Uterus (tissue), 4 donors: ENCODE results near the gene TNFRSF14. TPM values are rescaled to one million over a fixed set of nuclear protein-coding genes. Genes with fewer than 3 reads are reported as not detected.

Source experiments
- DNase-seq, 2 donors: peaks; one replicate each; pipeline ENCODE4 v3.0.0-alpha.2; 2019 to 2020
- H3K27ac ChIP-seq, 2 donors: fragments of 200-600 bp; sonication (generic); 1 replicate in 1 of 2; 2 replicates in 1 of 2; pipeline ENCODE4 v1.5.1; 2016 to 2018
- H3K27me3 ChIP-seq, 2 donors: fragments of 200-600 bp; sonication (generic); one replicate each; pipeline ENCODE4 v1.5.1; 2018 to 2019; ENCODE audit warnings: control low read depth in 1 of 2
- H3K36me3 ChIP-seq, 2 donors: fragments of 200-600 bp; sonication (generic); one replicate each; pipeline ENCODE4 v1.5.1; 2019; ENCODE audit warnings: control low read depth in 1 of 2
- H3K4me1 ChIP-seq, 2 donors: fragments of 200-600 bp; sonication (generic); one replicate each; pipeline ENCODE4 v1.5.1; 2018 to 2019; ENCODE audit warnings: control low read depth in 1 of 2
- H3K4me3 ChIP-seq, 2 donors: fragments of 200-600 bp; sonication (generic); 1 replicate in 1 of 2; 2 replicates in 1 of 2; pipeline ENCODE4 v1.5.1; 2018 to 2019; ENCODE audit warnings: mild to moderate bottlenecking in 1 of 2
- H3K9me3 ChIP-seq, 2 donors: fragments of 200-600 bp; sonication (generic); one replicate each; pipeline ENCODE4 v1.5.1; 2019; ENCODE audit warnings: control low read depth in 1 of 2
- POLR2A ChIP-seq, 2 donors: fragments of 450-650 bp; IDR thresholded peaks; one replicate each; pipeline ENCODE4 v1.6.1; 2016; ENCODE audit warnings: antibody characterized with exemption in 2 of 2, mild to moderate bottlenecking in 1 of 2, moderate library complexity in 1 of 2
- intact Hi-C: fragments of 100-400 bp; cut with DNase I; formaldehyde crosslinking; loops from one replicate; pipeline ENCODE4 v1.15.1; 2023; ENCODE audit warnings: low total_unique reads
- total RNA-seq, 4 donors: library from RNA; depleted of rRNA in 3 of 4; stranded (reverse); fragments of >200 nt in 3 of 4; gene quantifications; one replicate each; pipeline versions ENCODE4 v1.1.0 to v1.2.4, GENCODE V29; 2014 to 2023
- TF ChIP-seq, protein P1 (sequence below), 4 experiments: fragments of 200-600 bp in 2 of 4; fragments of 450-650 bp in 2 of 4; sonication (generic) in 2 of 4; IDR thresholded peaks; one replicate each; pipeline ENCODE4 v1.5.1; 2016 to 2019; ENCODE audit warnings: antibody characterized with exemption in 4 of 4, mild to moderate bottlenecking in 2 of 4, moderate library complexity in 1 of 4
- donor health status: DM: yes; HTN: yes; CAD: no.

Gene TNFRSF14
- total RNA-seq, 4 donors from 2014 or later = 17.5 to 102 (median 47.7) TPM

DNA sequence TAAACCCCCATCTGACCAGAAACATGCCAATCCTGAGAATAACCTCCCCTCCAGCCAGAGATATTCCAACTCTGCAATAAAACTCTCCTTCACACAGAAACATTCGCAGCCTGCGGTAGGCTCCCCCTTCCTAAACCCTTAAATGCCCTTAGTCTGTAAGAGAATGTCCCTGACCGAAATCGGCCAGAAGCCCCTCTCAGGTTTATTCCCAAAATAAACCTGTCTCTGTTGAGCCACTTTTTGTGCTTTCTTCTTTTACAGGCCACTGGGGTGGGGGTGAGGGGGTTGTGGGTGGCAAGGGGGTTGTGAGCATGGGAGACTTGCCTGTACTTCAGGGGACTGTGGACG lies 35.0 kb downstream of the TNFRSF14 start:
- no peak for DNase-seq
- Histone ChIP-seq H3K9me3 (no peaks in the 10 kb centered on the region), H3K27me3 (no peaks in the 10 kb centered on the region), H3K4me1 (no peaks in the 10 kb centered on the region), H3K36me3 (no peaks in the 10 kb centered on the region), H3K4me3 (no peak overlapping the region), H3K27ac (no peak overlapping the region)
- TF ChIP-seq, protein P1, sequence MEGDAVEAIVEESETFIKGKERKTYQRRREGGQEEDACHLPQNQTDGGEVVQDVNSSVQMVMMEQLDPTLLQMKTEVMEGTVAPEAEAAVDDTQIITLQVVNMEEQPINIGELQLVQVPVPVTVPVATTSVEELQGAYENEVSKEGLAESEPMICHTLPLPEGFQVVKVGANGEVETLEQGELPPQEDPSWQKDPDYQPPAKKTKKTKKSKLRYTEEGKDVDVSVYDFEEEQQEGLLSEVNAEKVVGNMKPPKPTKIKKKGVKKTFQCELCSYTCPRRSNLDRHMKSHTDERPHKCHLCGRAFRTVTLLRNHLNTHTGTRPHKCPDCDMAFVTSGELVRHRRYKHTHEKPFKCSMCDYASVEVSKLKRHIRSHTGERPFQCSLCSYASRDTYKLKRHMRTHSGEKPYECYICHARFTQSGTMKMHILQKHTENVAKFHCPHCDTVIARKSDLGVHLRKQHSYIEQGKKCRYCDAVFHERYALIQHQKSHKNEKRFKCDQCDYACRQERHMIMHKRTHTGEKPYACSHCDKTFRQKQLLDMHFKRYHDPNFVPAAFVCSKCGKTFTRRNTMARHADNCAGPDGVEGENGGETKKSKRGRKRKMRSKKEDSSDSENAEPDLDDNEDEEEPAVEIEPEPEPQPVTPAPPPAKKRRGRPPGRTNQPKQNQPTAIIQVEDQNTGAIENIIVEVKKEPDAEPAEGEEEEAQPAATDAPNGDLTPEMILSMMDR (IDR thresholded peaks at IDR 0.05) = no peak
- TF ChIP-seq POLR2A (IDR thresholded peaks at IDR 0.05) = no peak
- intact Hi-C loops = no loop called here

DNA sequence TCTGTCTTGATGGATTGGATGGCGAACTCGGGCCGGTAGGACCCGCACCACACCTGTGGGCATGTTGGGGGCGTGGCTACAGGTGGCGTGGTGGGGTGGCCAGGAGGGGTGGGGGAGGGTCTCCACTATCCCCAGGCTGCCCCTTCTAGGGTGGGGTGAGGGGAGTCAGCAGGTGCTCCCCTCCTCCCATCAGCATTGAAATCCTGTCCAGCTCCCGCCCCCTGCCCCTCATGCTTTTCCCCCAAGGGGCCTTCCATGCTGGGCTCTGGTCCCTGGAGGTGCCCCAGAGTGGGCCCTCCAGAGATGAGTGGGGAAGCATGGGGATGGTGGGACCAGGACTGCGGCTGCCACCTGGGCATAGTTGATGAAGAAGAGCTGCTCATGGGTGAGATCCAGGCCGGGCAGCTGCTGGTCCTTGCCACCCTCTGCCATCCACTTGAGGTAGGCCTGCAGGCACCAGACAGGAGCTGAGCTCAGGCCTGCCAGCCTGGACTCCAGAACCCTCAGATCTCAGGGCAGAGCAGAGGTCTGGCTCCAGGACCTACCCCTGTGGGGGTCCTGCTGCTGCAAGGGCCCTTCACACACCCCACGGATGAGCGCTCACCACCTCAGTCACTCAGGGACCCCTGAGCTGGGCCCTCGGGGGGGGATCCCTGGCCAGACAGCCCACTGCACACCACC lies 35.5 kb downstream of the TNFRSF14 start:
- DNase-seq = peak in 1 of 2 donors; percentile 10

DNA sequence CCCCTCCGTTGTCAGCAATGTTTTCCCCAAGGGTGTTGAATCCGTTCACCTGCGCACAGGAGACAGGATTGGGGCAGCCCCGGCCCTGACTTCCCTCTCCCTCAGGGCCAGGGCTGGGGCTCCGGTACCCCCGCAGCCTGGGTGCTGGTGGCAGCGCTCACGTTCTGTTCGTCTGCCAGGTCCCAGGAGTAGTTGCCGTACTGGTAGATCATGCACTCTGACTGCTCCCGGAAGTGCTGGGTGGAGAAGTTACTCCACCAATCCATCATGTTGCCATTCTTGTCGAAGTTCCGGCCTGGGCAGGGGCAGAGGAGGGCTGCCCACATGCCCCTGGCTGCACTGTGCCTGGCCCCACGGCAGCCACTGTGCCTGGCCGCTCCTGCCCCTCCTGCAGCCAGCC lies 36.5 kb downstream of the TNFRSF14 start:
- no peaks in the 10 kb centered on the region for H3K4me1 ChIP-seq
- intact Hi-C loops = no loop called here
- DNase-seq = peak in 1 of 2 donors; percentile 12
- H3K4me3 ChIP-seq = no peak overlapping the region
- H3K36me3 ChIP-seq = no peaks in the 10 kb centered on the region
- no peaks in the 10 kb centered on the region for H3K27me3 ChIP-seq
- H3K27ac ChIP-seq = no peak overlapping the region
- peak in 1 of 2 donors; percentile 11 for TF ChIP-seq POLR2A (IDR thresholded peaks at IDR 0.05)
- TF ChIP-seq, protein P1 (IDR thresholded peaks at IDR 0.05) = no peak
- H3K9me3 ChIP-seq = no peaks in the 10 kb centered on the region

More for the DNA sequence above, 35.5 kb downstream of the TNFRSF14 start:
- H3K27me3 ChIP-seq = no peaks in the 10 kb centered on the region
- no peaks in the 10 kb centered on the region for H3K36me3 ChIP-seq
- TF ChIP-seq, protein P1 (IDR thresholded peaks at IDR 0.05) = no peak
- no peak for TF ChIP-seq POLR2A (IDR thresholded peaks at IDR 0.05)
- no peak overlapping the region for H3K4me3 ChIP-seq
- no peak overlapping the region for H3K27ac ChIP-seq
- no peaks in the 10 kb centered on the region for H3K4me1 ChIP-seq
- intact Hi-C loops = no loop called here
- no peaks in the 10 kb centered on the region for H3K9me3 ChIP-seq

DNA sequence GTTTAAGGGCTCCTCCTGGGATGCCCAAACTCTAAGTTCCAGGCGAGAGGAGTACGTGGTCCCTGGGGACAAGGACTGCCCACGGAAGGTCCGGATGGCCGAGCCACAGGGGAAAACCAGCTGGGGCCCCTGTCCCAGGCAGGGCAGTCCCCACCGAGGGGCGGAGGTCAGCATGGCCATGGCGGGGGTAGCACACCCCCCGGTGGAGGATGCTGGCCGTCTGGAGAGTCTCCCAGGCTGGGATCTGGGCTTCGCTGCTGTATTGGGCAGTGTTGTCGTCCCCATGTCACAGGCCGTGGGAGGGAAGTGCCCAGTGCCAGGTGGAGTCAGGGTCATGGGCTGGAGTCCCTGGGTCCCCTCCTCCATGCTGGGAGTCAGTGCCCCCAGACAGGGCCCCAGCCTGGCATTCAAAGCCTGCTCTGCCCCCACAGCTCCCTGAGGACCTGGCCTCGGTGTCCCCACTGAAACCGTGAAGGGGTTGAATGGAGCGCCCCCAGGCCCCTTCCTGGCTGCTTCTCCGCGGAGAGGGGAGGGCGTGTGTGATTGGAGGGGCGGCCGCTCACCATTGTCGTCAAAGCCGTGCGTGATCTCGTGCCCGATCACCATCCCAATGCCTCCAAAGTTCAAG lies 37.2 kb downstream of the TNFRSF14 start:
- no peaks in the 10 kb centered on the region for H3K36me3 ChIP-seq
- H3K27me3 ChIP-seq = no peaks in the 10 kb centered on the region
- H3K27ac ChIP-seq = no peak overlapping the region
- intact Hi-C loops = no loop called here
- no peak for TF ChIP-seq POLR2A (IDR thresholded peaks at IDR 0.05)
- TF ChIP-seq, protein P1 (IDR thresholded peaks at IDR 0.05) = no peak
- DNase-seq = peak in 1 of 2 donors; percentile 11
- peaks cover 0 to under 1% of the 10 kb centered on the region in 2 donors for H3K9me3 ChIP-seq
- H3K4me1 ChIP-seq = no peaks in the 10 kb centered on the region
- H3K4me3 ChIP-seq = no peak overlapping the region

DNA sequence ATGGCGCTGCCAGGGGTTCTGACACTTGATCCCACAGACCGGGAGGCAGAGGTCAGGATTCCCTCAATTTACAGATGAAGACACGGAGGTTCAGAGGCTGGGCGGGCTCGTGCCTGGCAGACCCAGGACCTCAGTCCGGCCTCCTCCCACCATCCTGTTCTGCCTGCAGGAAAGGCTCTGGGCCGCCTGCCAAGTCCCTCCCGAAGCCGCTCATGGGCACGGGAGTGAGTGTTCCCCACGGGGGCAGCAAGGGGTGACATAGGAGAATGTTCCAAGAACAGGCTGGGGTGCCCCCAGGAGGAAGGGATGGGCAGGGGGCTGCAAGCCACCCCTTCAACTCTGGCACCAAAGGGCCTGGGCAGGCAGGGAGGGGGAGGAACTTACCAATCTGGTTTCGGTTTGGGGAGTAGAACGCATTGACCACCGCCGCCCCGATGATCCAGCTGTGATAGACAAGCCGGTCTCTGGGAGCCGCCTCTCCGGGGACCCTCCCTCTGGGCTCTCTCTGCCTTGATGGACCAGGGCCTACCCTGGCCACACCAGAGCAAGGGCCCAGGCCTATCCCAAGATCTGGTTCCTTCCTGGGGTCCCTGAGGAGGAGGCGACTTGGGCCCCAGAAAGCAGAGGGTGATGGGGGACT lies 38.0 kb downstream of the TNFRSF14 start:
- H3K4me1 ChIP-seq = no peaks in the 10 kb centered on the region
- TF ChIP-seq, protein P1 (IDR thresholded peaks at IDR 0.05) = no peak
- no peak for TF ChIP-seq POLR2A (IDR thresholded peaks at IDR 0.05)
- peaks cover 0 to 4% of the 10 kb centered on the region in 2 donors for H3K9me3 ChIP-seq
- no peaks in the 10 kb centered on the region for H3K27me3 ChIP-seq
- no peaks in the 10 kb centered on the region for H3K36me3 ChIP-seq
- no peak overlapping the region for H3K27ac ChIP-seq
- peak overlapping the region in 1 of 2 donors; percentile 11 for H3K4me3 ChIP-seq
- intact Hi-C loops = no loop called here
- DNase-seq = peak; percentile 37 to 52
